GM12801 (cell line): Measurements from ENCODE around the gene MMAA.

Experiments
- TF ChIP-seq, protein P1 (sequence below): IDR thresholded peaks from one replicate; pipeline ENCODE4 v1.5.1; 2011; ENCODE audit warnings: control low read depth; ENCODE audit not compliant: insufficient read length; ENCODE audit errors: extremely low read depth

The MMAA gene

DNA sequence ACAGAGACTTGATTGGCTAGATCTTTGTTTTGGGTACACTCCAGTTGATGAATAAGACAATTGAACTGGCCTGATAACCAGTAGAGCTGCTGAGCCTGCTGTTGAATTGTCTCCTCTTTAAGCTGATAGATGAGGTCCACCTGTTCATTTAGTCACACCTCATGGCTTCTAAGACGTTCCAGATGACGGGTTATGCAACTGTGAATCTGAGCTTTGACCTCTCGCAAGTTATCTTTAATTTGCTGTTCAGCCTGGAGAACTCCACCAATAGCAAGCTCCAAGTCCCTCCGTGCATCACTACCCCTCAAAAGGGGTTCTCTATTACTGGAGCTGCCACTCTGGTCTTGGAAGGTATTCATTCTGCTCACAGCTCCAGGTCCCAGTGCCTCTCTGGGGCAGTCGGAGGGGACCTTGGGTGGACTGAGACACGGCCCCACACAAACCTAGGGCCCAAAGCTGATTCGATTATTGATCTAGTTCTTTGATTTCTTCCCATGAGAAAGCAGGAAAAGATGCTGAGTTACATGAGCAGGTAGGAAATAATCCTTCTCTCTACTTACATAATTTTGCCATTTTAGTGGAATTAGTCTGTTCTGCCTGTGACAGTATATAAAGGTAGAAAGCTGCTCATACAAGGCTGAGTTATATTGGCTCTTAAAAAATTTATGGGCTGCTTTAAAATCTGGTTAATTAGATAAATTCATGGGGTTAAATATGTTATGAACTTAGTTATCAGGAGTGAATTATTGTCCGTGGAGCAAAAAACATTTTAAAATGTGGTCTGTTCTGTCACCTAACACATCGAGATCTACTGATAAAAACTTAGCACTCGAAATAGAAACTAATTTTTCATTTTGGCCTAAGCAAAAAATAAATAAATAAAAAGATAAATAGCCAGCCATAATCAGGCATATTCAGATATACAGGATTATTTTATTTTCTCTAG lies 6.8 kb downstream of the MMAA start:
- TF ChIP-seq, protein P1, sequence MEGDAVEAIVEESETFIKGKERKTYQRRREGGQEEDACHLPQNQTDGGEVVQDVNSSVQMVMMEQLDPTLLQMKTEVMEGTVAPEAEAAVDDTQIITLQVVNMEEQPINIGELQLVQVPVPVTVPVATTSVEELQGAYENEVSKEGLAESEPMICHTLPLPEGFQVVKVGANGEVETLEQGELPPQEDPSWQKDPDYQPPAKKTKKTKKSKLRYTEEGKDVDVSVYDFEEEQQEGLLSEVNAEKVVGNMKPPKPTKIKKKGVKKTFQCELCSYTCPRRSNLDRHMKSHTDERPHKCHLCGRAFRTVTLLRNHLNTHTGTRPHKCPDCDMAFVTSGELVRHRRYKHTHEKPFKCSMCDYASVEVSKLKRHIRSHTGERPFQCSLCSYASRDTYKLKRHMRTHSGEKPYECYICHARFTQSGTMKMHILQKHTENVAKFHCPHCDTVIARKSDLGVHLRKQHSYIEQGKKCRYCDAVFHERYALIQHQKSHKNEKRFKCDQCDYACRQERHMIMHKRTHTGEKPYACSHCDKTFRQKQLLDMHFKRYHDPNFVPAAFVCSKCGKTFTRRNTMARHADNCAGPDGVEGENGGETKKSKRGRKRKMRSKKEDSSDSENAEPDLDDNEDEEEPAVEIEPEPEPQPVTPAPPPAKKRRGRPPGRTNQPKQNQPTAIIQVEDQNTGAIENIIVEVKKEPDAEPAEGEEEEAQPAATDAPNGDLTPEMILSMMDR: no peak

DNA sequence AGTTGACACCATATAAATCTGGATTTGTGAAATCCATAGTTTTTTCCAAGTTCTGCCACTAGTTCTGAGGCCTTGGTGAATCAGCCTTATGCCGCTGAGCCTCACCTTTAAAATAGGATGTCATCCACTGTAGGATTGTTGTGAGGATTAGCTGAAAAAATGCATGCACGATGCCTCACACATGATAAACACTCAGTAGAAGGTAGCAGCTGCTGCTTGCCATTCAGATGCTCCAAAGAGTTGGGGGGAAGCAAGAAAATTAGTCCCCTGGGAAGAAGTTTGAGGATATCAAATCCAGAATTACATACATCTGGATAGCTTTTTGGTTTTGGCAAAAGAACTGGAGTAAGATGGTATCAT lies 7.4 kb downstream of the MMAA start:
- TF ChIP-seq, protein P1: no peak

DNA sequence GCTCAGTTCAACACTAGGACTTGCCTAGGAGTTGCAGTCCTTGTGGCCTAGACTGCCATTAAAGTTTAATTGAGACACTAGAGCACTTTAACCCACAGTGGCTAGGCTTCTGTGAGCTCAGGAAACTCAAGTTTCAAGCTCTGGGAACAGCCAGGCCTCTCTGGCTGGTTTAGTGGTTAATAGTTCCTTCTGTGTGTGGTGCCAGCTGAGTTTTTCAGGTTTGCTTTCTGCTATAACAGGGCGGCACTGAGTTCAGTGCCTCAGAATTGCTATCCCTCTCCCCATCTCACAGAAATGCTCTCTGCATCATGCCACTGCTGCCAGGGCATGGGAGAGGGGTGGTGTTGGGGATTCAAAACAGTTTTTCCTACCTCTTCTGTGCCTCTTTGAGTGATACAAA lies 15.9 kb downstream of the MMAA start:
- TF ChIP-seq, protein P1: no peak

DNA sequence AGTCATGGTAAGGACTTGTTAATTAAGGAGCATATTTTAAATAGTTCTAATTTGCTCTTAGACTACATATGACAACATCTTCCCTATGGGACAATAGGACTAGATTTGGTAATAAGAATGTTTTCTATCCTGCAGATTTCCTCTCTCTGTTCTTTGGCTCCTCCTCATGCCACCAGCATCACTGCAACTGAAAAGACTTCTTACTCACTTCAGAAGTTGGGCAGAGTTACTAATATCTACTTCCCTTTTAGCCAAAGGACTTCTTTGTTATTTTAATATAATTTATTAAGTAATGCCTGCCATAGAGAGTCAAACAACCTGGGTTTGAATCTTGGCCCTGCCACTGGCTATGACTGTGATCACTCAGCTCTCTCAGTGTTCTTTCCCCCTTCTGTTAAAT lies 16.4 kb downstream of the MMAA start:
- TF ChIP-seq, protein P1: no peak

DNA sequence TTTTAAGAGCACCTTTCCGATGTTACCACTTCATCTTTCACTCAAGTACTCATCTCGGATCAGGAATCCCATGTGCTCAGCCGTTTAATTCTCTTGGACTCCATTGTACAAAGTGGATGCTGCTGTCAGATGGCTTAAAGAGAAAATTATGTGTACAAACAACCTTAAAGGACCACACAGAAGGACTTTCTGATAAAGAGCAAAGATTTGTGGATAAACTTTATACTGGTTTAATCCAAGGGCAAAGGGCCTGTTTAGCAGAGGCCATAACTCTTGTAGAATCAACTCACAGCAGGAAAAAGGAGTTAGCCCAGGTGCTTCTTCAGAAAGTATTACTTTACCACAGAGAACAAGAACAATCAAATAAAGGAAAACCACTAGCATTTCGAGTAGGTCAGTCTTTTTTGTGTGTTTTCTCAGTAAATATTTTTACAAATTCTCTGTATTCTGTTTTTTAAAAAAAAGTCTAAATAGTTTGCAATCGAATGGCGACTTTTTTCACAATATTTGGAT lies 20.1 kb downstream of the MMAA start:
- TF ChIP-seq, protein P1: no peak

DNA sequence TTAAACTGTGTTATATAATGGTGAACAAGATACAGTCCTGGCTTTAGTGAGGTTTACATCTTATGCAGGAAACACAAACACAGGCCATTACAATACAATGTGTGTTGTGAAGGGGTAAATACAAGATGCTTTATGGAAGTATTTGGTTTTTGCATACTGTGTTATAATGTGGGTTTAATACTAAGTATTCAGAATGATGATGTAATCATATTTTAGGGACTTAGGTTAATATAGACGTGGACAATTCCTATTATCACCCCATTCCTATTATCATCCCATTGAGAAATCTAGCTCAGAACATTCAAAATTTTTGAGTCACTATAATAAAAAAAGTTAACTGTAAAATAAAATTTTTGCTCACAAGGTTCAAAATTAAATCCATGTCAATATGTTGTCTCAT lies 24.1 kb downstream of the MMAA start:
- TF ChIP-seq, protein P1: no peak

DNA sequence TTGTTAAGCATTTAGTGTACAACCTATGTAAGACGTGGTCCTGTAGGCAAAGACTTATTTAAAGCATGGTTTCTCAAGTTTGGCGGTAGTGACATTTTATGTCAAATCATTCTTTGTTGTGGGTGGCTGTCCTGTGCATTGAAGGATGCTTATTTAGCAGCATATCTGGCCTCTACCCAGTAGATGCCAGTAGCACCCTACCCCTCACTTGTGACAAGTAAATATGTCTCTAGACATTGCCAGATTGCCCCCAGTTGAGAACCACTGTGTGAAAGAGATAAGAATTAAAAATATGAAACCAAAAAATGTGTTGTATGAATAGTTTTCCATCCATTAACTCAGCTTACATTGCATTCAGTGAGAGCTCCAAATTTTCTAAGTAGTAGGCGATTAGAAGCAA lies 25.5 kb downstream of the MMAA start:
- TF ChIP-seq, protein P1: no peak
